ENCODE measurements around the gene PARP9.

PARP9 gene

DNA sequence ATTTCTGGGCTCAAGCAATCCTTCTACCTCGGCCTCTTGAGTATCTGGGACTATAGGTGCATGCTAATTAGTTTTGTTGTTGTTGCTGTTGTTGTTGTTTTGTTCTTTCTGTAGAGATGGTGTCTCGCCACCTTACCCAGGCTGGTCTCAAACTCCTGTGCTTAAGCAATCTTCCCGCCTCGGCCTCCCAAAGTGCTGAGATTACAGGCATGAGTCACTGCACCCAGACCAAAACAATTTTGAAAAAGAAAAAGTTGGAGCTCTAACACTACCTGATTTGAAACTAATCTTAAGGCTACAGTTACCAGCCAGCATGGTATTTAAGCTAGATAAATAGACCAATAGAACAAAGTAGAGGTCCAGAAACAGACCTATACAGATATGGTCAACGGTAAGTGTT lies 79.1 kb downstream of the PARP9 start:
- DNase-seq (ENCODE audit: low spot score): no peak

DNA sequence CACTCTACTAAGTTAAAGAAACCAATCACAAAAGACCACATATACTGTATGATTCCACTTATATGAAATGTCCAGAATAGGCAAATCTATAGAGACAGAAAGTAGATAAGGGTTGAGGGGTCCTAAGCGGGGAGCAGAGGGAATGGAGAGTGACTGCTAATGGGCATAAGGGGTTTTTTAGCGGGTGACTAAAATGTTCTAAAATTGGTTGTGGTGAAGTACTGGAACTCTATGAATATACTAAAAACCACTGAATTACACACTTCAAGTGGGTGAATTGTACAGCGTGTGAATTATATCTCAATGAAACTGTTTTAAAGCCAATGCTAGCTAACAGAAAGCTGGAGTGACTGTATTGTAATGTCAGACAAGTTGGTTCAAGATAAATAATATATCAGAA lies 82.7 kb downstream of the PARP9 start:
- DNase-seq (ENCODE audit: low spot score): no peak
